HG02884 (cell line): ENCODE data around the gene COPA.
"Not testable (repeated sequence)": the region's sequence is repeated elsewhere in the genome, so short reads cannot be mapped to it uniquely, and the experiment has no call there.

Source experiments
- ATAC-seq: cut with Tn5 transposase; IDR thresholded peaks from one replicate; pipeline ENCODE4 v1.9.1; 2021; ENCODE audit warnings: mild to moderate bottlenecking, moderate library complexity; ENCODE audit not compliant: unreplicated experiment

COPA gene

GRCh38 chr1:160328184-160328583 lies 14.9 kb downstream of the COPA start:
- ATAC-seq, result no peak

DNA sequence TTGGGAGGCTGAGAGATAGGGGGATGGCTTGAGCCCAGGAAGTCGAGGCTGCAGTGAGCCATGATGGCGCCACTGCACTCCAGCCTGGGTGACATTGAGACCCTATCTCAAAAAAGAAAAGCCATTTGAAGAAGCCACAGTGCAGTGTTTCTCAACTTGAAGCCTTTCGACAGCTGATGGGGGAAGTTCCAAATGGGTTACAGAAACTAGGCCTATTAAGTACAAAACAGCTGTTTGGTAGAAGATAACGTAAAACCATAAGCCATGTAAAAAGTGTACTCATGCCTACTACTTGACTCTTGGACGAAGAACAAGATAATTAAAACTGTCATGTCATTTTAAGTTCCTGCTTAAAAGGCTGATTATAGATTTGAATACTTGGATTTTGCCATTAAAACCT lies 16.6 kb downstream of the COPA start:
- no peak for ATAC-seq

DNA sequence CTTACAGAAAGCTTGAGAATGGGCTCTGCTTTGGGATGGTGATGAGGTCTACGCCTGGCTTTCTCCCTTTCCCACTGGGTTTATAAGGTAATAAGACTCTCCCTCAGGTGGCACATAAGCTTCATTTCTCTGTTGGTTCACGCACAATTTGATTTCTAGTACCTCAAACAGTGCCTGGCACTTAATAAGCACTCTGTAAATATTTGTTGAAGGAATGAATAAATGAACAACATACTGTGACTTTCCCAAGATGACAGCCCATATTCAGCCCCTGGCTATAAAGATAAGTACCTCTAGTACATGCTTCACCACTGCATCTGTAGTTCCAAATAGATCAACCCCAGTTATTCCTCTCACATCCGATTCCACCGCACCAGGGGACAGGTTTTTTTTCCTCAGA lies 17.8 kb downstream of the COPA start:
- no peak for ATAC-seq

- ATAC-seq, result no peak
Measured at GRCh38 chr1:160322831-160323230, 20.2 kb downstream of the COPA start.

GRCh38 chr1:160315359-160315758 lies 27.7 kb downstream of the COPA start:
- ATAC-seq, result no peak

DNA sequence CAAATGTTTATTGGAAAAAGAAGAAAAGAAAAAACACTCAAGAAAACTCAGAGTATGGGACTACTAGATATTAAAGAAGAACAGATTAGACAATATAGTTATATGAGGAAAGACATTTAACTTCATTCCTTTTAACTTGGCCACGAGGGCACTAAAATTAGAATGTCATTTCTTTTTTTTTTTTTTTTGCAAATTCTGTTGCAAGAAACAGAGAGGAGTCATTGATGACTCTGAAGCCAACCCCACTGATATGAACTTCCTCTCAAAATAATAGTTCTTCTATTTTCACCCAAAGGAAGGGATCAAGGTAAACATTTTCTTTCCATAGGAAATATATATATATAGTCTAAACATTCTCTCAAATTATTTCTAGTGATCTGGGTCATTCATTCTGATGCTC lies 33.5 kb downstream of the COPA start:
- no peak for ATAC-seq

GRCh38 chr1:160309185-160309557 lies 33.9 kb downstream of the COPA start:
- no peak for ATAC-seq

DNA sequence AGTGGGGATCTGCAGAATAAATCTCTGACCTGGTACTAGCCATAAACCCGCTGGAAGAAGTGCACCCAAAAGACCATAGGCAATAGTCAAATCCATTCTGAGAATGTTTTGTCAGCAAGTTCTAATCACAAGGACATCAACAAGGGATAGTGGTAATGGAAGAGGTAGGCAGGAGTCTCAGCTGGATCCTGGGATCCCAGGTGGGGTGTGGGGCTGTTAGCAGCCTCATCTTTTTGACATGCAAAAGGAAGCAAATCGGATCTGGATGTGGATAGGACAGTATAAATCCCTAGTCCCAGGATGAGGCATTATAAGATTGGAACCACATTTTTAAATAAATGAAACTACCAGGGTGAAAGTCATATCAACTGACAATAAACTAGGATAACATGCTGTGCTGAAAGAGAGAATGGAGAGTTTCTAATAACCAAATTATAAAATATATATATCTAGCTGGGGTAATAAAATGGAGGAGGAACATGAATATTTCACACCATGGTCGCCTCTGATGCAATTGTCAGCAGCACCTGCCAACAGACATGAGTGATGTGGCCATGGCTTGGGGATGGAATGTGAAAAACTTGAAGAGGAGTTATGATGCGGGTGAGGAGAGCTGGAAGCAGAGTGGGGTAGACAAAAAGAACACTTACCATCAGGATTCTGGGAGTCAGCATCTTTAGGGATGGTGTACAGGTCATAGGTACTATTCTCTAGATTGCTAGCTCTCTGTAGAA lies 34.4 kb downstream of the COPA start:
- ATAC-seq, result no peak

DNA sequence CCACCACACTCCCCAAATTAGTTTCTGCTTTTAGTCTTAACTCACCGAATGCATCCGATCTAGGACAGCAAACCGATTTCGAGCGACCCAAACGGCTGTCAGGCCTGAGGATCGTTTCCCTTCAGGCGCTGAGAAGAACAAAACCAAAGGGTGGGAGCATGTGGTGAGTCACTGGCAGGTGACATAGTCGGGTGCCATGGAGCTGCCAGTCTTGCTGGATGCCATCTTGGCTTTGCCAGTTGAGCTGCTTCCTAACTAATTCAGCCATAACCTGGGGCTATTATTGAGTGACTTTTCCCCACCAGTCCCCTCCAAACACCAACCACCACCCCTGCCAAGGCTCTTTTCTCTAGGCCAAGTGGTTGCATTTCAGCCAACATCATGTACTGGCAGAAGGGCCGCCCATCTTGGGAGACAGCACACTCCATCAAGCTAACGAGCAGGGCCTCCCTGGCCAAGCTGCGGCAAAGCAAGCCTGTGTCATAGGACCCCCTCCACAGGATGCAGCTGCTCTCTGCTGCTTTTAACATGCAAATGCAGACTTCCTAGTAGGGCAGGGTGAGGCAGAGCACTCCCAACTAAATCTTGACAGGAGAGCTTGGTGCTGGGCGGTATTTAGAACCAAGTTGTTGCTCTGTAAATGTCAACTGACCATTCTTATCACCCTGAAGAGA lies 35.8 kb downstream of the COPA start:
- no peak for ATAC-seq

GRCh38 chr1:160300173-160300572 lies 42.9 kb downstream of the COPA start:
- ATAC-seq, result no peak

GRCh38 chr1:160296036-160296435 lies 47.0 kb downstream of the COPA start:
- no peak for ATAC-seq

- no peak for ATAC-seq
Measured at GRCh38 chr1:160293020-160293968, 49.8 kb downstream of the COPA start.

GRCh38 chr1:160291248-160292220 lies 51.5 kb downstream of the COPA start:
- no peak for ATAC-seq

- ATAC-seq, result not testable (repeated sequence)
Measured at GRCh38 chr1:160287769-160288168, 55.3 kb downstream of the COPA start.

- no peak for ATAC-seq
Measured at GRCh38 chr1:160285506-160285905, 57.5 kb downstream of the COPA start.

- ATAC-seq, result peak; percentile 97
Measured at GRCh38 chr1:160284782-160285344, 58.2 kb downstream of the COPA start, which contains the start of gene PEX19. PEX19 (minus strand) TSS chr1:160285133; CDS start chr1:160285124, 9 bp downstream.

DNA sequence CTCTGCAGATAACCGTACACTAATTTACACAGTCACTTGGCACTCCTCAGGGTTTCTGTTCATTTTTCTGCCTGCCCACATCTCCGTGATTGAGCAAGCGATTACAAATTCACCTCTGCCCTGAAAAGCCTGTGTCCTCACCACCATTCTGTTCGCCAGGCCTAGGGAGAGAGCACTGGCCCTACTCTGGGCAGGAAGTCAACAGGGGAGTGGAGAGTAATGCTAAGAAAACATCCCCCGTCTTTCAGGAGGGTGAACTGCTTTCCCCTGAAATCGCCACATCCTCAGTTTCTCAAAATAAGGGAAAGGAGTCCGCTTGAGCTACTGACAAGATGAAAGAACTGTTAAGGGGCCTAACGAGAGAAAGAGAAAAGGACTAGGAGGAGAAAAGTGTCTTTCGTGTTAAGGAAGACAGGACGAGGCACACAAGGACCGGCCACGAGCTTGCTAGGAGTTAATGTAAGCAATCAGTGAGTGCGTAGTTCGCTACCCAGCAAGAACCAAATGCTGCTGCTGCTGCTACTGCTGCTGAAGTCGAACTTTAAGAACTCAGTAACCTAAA lies 58.7 kb downstream of the COPA start:
- ATAC-seq, result no peak

DNA sequence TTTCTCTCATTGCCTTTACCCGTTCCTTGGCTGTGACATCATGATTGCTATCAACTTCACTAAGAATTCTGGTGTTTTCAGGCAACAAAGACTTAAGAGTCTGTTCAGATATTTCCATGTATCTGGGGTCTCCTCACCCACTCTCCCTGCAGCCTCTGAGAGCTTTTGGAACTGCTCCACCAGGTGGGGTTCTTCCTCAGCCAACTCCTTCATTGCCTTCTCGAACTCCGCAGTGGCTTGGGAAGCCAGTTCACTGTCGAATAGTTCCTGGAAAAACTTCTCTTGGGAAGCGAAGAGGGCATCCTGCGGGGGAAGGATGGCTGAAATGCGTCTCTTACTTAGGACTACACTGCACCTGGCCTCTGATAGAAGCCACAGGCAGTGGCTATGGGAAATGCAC lies 60.2 kb downstream of the COPA start:
- ATAC-seq, result no peak

- ATAC-seq, result no peak
Measured at GRCh38 chr1:160277987-160278386, 65.1 kb downstream of the COPA start.

GRCh38 chr1:160277330-160277729 lies 65.7 kb downstream of the COPA start:
- no peak for ATAC-seq
